HG03439 (cell line): ENCODE data around the gene CDK7.

ENCODE experiments used
- ATAC-seq: cut with Tn5 transposase; IDR thresholded peaks from one replicate; pipeline ENCODE4 v1.9.1; 2021; ENCODE audit warnings: mild to moderate bottlenecking, moderate library complexity; ENCODE audit not compliant: unreplicated experiment

CDK7 gene

DNA sequence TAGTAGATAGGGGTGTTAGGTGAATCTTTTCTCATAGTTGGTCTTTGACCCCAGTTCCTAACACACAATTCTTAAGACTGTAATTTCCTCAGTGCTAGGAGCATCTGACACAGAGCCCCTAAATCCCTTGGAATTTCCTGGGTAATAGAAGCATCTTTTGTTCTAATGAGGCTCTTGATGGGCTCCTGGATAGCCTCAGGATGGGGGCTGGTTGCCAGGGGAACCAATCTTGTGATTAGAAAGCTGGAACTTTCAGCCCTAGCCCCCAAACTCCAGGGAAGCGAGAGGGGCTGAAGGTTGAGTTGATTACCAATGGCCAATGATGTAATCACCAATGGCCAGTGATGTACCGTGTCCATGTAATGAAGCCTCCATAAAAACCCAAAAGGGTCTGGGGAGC lies 53.4 kb downstream of the CDK7 start:
- no peak for ATAC-seq

DNA sequence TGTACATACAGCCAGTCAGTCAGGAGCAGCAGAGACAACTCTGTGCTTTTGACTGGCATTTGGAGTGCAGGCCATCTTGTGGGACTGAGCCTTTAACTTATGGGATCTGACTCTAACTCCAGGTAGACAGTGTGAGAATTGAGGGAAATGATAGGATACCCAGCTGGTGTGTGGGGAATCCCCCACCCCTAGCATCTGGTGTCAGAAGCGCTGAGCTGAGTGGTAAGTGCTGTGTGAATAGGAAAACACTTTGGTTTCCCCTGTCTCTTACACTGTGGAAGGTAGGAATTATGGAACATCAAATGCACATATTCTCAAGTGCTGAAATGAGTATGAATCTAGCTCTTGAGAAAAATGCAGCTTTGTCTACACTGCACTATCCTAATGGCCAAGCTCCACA lies 54.0 kb downstream of the CDK7 start:
- no peak for ATAC-seq

DNA sequence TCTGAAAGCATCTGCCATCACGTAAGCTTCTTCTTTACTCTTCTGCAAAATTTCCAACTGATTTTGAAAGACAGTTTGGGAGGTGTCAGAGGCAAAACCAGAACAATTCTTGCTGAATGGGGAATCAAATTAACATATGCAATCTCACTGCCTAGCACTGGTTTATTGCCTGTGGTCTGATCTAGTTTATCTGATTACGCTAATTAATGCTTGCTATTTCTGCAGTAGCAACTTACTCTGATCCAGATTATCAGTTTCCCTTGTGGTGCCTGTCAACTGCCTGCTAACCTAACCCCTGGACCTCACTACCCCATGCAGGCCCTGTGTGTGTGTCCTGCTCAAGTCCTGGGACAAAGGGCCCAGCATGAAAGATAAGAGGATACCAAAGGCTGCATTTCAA lies 57.6 kb downstream of the CDK7 start:
- no peak for ATAC-seq

DNA sequence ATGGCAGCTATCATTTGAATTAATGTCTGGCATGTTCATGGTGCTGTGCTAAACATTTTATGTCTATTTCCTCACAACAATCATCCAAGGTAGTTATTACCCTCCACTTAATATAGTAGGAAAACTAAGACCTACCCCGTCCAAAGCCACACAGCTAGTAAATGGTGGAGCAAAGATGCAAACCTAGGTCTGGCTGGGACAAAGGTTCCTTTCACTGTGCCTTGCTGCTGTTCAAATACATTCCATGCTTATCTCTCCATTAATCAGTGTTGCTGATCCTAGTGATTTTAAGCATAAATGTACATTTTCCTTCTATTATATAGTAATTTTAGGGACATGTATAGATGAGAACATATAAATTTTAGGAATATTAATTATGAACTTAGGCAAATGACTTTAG lies 59.2 kb downstream of the CDK7 start:
- ATAC-seq, result no peak

DNA sequence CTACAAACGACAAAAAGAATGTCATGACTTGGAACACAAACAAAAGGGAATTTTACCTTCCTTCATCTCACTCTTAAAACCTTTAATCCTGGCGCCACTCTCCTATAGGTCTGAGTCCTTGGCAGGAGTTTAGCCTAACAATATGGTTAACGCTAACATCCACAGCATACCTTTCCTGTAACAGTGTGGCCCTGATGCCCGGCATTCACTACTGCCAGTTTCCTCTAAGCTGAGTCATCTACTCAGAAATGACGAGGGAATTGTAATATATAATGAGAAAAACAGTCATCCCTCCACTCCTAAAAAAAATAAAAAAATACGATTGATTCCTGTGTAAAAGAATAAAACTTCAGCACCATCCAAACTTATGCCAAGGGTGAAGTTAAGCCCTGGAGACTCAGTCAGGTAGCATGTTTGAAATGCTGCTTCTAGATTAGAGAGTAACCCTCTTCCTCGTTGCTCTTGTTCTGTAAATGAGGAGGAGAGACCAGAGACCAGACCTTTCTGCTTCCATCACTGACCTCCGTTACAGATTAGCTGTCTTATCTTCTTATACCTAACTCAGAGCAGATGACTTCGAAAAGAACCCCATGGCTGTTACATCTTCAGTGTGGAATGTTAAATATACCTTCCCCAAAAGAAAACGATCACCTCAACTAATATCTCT lies 60.5 kb downstream of the CDK7 start:
- ATAC-seq, result no peak

DNA sequence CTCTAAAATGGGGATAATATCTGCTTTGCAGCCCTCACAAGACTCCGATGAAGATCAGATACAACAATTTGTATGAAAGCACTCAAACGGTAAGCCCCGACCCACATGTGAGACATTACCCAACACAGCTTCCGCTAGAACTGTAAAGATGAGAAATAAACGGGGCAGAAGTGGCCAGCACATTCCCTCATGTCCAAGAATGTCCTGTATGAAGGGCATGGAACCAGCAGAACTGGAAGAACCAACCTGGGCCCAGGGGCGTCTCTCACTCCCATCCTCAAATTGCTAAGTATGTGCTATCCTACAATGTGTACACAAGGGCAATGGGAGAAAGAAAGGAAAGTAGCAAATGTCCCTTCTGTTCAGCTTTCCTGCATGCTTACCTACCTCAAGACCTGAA lies 64.9 kb downstream of the CDK7 start:
- ATAC-seq, result no peak

DNA sequence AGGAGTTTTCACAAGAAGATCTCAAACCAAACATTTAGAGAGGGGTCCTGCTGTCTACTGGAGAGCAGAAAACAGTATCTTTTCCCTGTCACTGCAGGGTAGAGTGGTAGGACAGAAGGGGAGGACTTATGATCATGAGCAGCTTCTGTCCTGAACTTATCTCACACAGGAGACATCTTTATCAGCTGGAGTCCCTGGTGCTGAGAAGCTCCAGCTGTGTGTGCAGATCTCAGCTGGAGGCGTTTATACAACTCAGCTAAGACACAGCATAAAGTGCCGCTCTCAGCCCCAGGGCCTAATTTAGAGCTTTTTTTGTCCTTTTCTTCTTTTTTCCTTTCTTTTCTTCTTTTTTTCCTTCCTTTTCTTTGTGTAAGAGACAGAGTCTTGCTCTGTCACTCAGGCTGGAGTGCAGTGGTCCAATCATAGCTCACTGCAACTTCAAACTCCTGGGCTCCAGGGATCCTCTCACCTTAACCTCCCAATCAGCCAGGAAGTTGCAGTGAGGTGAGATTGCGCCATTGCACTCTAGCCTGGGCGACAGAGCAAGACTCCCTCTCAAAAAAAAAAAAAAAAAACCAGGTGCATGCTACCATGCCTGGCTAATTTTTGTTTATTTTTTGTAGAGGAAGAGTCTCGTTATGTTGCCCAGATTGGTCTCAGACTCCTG lies 66.0 kb downstream of the CDK7 start:
- ATAC-seq, result no peak

- no peak for ATAC-seq
These were observed 70.8 kb downstream of the CDK7 start for GRCh38 chr5:69305512-69305911.

DNA sequence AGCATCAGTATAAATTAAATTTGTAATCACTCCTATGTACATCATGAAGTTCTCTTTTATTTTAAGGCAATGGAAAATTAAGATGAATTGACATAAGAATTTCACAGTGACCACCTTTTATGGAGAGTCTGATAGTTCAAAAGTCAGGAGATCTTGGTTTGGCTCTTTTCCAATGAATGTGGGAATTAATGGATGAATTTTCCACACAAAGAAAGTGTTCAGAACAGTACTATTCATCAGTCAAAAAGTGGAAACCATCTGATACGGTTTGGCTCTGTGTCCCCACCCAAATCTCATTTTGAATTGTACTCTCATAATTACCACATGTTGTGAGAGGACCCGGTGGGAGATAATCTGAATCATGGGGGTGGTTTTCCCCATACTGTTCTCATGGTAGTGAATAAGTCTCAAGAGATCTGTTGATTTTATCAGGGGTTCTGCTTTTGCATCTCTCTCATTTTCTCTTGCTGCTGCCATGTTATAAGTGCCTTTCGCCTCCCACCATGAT lies 73.4 kb downstream of the CDK7 start:
- no peak for ATAC-seq

- no peak for ATAC-seq
These were observed 74.7 kb downstream of the CDK7 start for GRCh38 chr5:69309380-69309779.

DNA sequence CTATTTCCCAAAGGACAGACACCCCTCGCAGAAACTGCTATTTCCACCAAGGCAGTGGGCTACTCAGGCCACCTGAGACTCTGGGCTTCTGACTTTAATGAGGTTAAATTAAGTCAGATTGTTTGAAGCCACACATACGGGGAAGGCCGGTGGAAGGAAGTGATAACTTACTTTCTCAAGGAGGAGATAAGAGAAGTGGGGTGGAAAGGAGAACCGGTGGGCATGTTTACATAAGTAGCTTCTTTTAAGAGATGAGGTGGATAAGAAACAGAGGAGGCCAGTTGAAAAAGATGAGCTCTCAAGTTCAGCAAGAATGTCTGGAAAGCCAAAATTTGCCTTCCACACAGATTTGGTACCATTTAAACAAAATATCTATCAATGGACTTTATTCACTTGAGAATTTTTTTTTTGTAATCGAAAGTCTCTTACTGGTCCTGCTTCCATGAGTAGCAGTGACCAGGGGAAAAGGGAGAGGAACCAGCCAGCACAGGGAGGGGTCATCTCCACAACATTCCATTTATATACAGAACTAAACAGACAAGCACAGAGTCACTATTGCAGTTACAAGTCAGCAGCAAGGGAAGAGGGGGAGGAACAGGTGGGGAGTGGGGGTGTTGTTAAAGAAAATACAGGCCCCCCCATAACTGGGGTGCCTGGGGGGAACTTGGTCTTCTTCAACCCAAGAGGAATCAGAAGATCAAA lies 77.9 kb downstream of the CDK7 start:
- ATAC-seq, result no peak

DNA sequence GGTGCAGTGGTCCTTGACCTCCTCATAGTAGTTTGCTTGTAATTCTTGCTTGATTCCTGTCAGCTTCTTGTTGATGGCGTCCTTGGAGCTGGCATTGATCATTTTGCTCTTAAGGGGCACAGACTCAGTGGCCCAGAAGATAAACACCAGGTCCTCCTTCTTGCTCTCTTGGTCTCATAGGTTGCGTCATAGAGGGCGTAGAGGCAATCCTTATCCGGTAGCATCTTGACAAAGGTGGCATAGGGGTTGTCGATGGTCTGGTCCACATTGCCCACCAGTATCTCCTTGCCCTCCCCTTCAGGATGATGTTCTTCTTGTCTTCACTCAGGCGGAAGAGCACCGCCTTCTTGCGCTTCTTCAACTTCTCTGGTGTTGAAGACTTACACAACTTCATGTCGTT lies 78.7 kb downstream of the CDK7 start:
- ATAC-seq, result no peak

- no peak for ATAC-seq
These were observed 81.3 kb downstream of the CDK7 start for GRCh38 chr5:69315972-69316371.

GRCh38 chr5:69317391-69317790 lies 82.7 kb downstream of the CDK7 start:
- ATAC-seq, result no peak

DNA sequence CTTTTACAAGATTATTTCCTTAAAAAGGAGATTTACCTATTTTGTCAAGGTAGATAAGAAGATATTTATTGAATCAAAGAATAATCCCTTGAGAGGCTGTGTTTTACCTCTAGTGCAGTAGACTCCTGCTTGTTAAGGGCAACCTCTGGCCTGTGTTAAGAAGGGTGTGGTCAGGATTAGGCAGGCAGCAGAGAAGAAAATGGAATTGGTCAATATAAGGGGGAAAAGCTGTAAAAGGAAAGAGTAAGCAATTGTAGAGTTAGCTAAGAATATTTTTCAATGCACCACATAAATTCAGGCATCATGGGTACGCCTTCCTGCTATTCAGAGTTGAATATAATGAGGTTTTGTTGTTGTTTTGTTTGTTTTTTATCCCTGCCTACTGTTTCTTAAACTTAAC lies 91.7 kb downstream of the CDK7 start:
- ATAC-seq, result no peak
